Small intestine (tissue), 7 donors: ENCODE results near the gene PRMT7. TPM values are rescaled to one million over a fixed set of nuclear protein-coding genes. Genes with fewer than 3 reads are reported as not detected.

Experiments used
- DNase-seq, 2 donors: peaks; one replicate each; pipeline versions ENCODE4 v3.0.0 to v3.0.0-alpha.2; 2013
- FAIRE-seq: peaks from 2 replicates; lab custom pipeline; 2012; peaks lifted over from hg19 to GRCh38; lab: Jason Lieb, UNC
- H3K27ac ChIP-seq, 3 donors: one replicate each; pipeline ENCODE4 v1.5.1; 2013; ENCODE audit warnings: low read length in 2 of 3, mild to moderate bottlenecking in 2 of 3, control low read depth in 1 of 3, inconsistent platforms in 1 of 3, low read depth in 1 of 3, moderate library complexity in 1 of 3
- H3K27me3 ChIP-seq, 3 donors: one replicate each; pipeline ENCODE4 v1.6.1; 2013; ENCODE audit warnings: low read length in 3 of 3, inconsistent platforms in 1 of 3; ENCODE audit not compliant: control insufficient read depth in 3 of 3, insufficient read depth in 3 of 3
- H3K36me3 ChIP-seq, 3 donors: one replicate each; pipeline ENCODE4 v1.6.1; 2013; ENCODE audit warnings: low read length in 3 of 3, inconsistent platforms in 1 of 3, low read depth in 1 of 3, mild to moderate bottlenecking in 1 of 3, moderate library complexity in 1 of 3; ENCODE audit not compliant: control insufficient read depth in 3 of 3, insufficient read depth in 2 of 3
- H3K4me1 ChIP-seq, 3 donors: one replicate each; pipeline ENCODE4 v1.6.1; 2013; ENCODE audit warnings: low read length in 2 of 3, inconsistent platforms in 1 of 3, low read depth in 1 of 3, mild to moderate bottlenecking in 1 of 3, moderate library complexity in 1 of 3; ENCODE audit not compliant: control insufficient read depth in 3 of 3, insufficient read depth in 2 of 3
- H3K4me3 ChIP-seq, 3 donors: one replicate each; pipeline ENCODE4 v1.5.1; 2013; ENCODE audit warnings: low read length in 3 of 3, control low read depth in 1 of 3, inconsistent platforms in 1 of 3, low read depth in 1 of 3, mild to moderate bottlenecking in 1 of 3, moderate library complexity in 1 of 3
- H3K9me3 ChIP-seq, 2 donors: one replicate each; pipeline ENCODE4 v1.6.1; 2013; ENCODE audit warnings: low read depth in 1 of 2, low read length in 1 of 2; ENCODE audit not compliant: control insufficient read depth in 2 of 2, insufficient read depth in 1 of 2
- WGBS, 3 donors: extraction: QIAGEN DNeasy Blood & Tissue Kit; methylation state at CpG; one replicate each; pipeline ENCODE4 v1.1.7; 2013; 5-methylcytosine and 5-hydroxymethylcytosine counted together
- polyA plus RNA-seq, 4 donors: library from polyadenylated mRNA; stranded (reverse) in 3 of 4; unstranded in 1 of 4; fragments of 200-250 nt in 3 of 4; fragments of 120-200 nt in 1 of 4; gene quantifications; one replicate each; pipeline versions ENCODE4 v1.2.1 to v1.2.3, GENCODE V29; 2013
- donor health status: healthy with polysubstance abuse.
- donor health status: control.
- donor health status: control.
- donor health status: Bipolar disorder and iron deficiency.
- donor health status: healthy.

Gene PRMT7
- polyA plus RNA-seq, 4 donors, result 13.6 to 46.3 (median 20.2) TPM

GRCh38 chr16:68270353-68270752 is 40.5 kb upstream of the PRMT7 start:
- H3K9me3 ChIP-seq, result no peaks in the 10 kb centered on the region
- 0 to 57% (median 5%) methylated on average over 1 of the region's 1 CpG for WGBS, 3 donors
- no peak for FAIRE-seq
- H3K4me1 ChIP-seq, result peaks cover 0 to 42% (median 2%) of the 10 kb centered on the region in 3 donors
- H3K27ac ChIP-seq, result no peak overlapping the region
- DNase-seq, result no peak
- H3K27me3 ChIP-seq, result no peaks in the 10 kb centered on the region
- no peak overlapping the region for H3K4me3 ChIP-seq
- peaks cover 0 to 16% (median 3%) of the 10 kb centered on the region in 3 donors for H3K36me3 ChIP-seq

- Histone ChIP-seq H3K9me3 (no peaks in the 10 kb centered on the region), H3K4me1 (peaks cover 0 to 30% (median under 1%) of the 10 kb centered on the region in 3 donors), H3K27ac (peak overlapping the region in 2 of 3 donors; percentile 6 to 19), H3K27me3 (no peaks in the 10 kb centered on the region), H3K4me3 (no peak overlapping the region), H3K36me3 (peaks cover 0 to 19% (median 3%) of the 10 kb centered on the region in 3 donors)
- peak; percentile 21 to 36 for DNase-seq
- 22 to 69% (median 38%) methylated on average over 4 of the region's 4 CpGs for WGBS, 3 donors
- FAIRE-seq, result no peak
Observed at GRCh38 chr16:68272507-68273209, 38.2 kb upstream of the PRMT7 start.

- DNase-seq (no peak), FAIRE-seq (no peak)
- peaks cover 0 to 19% (median 3%) of the 10 kb centered on the region in 3 donors for H3K36me3 ChIP-seq
- H3K27ac ChIP-seq, result peak overlapping the region in 1 of 3 donors; percentile 6
- H3K9me3 ChIP-seq, result no peaks in the 10 kb centered on the region
- no peak overlapping the region for H3K4me3 ChIP-seq
- peaks cover 0 to 25% (median 0%) of the 10 kb centered on the region in 3 donors for H3K4me1 ChIP-seq
- 93 to 94% (median 93%) methylated on average over 5 of the region's 5 CpGs for WGBS, 3 donors
- H3K27me3 ChIP-seq, result no peaks in the 10 kb centered on the region
Observed at GRCh38 chr16:68273459-68273858, 37.4 kb upstream of the PRMT7 start.

GRCh38 chr16:68273896-68274295 is 36.9 kb upstream of the PRMT7 start:
- H3K36me3 ChIP-seq, result peaks cover 0 to 19% (median 3%) of the 10 kb centered on the region in 3 donors
- peaks cover 0 to 25% (median 0%) of the 10 kb centered on the region in 3 donors for H3K4me1 ChIP-seq
- DNase-seq (no peak), FAIRE-seq (no peak)
- no peaks in the 10 kb centered on the region for H3K9me3 ChIP-seq
- WGBS, 3 donors, result 87 to 95% (median 94%) methylated on average over 8 of the region's 8 CpGs
- H3K27me3 ChIP-seq, result no peaks in the 10 kb centered on the region
- no peak overlapping the region for H3K4me3 ChIP-seq
- H3K27ac ChIP-seq, result no peak overlapping the region

- H3K36me3 ChIP-seq, result peaks cover 0 to 19% (median 3%) of the 10 kb centered on the region in 3 donors
- DNase-seq, result no peak
- peaks cover 0 to 20% (median 0%) of the 10 kb centered on the region in 3 donors for H3K4me1 ChIP-seq
- no peak overlapping the region for H3K4me3 ChIP-seq
- FAIRE-seq, result no peak
- H3K9me3 ChIP-seq, result no peaks in the 10 kb centered on the region
- H3K27ac ChIP-seq, result peak overlapping the region in 1 of 3 donors; percentile 22
- WGBS, 3 donors, result 86 to 93% (median 90%) methylated on average over 4 of the region's 4 CpGs
- no peaks in the 10 kb centered on the region for H3K27me3 ChIP-seq
Observed at GRCh38 chr16:68274441-68274840, 36.4 kb upstream of the PRMT7 start.

- Histone ChIP-seq H3K9me3 (no peaks in the 10 kb centered on the region), H3K27ac (peak overlapping the region in 1 of 3 donors; percentile 85), H3K4me3 (no peak overlapping the region), H3K27me3 (no peaks in the 10 kb centered on the region), H3K4me1 (peaks cover 0 to 15% (median 0%) of the 10 kb centered on the region in 3 donors), H3K36me3 (peaks cover 0 to 19% (median 3%) of the 10 kb centered on the region in 3 donors)
- WGBS, 3 donors, result 55 to 72% (median 61%) methylated on average over 4 of the region's 4 CpGs
- peak in 1 of 2 donors; percentile 35 for DNase-seq
- no peak for FAIRE-seq
Observed at GRCh38 chr16:68275611-68276191, 35.1 kb upstream of the PRMT7 start.

GRCh38 chr16:68276223-68276622 is 34.6 kb upstream of the PRMT7 start:
- Histone ChIP-seq H3K4me3 (no peak overlapping the region), H3K9me3 (no peaks in the 10 kb centered on the region), H3K27me3 (no peaks in the 10 kb centered on the region), H3K4me1 (peaks cover 0 to 15% (median 0%) of the 10 kb centered on the region in 3 donors), H3K36me3 (peaks cover 0 to 20% (median 3%) of the 10 kb centered on the region in 3 donors), H3K27ac (peak overlapping the region in 1 of 3 donors; percentile 68)
- 79 to 85% (median 82%) methylated on average over 3 of the region's 3 CpGs for WGBS, 3 donors
- DNase-seq, result no peak
- no peak for FAIRE-seq

GRCh38 chr16:68279726-68280558 is 30.9 kb upstream of the PRMT7 start:
- no peak for DNase-seq
- 84 to 85% (median 85%) methylated on average over 13 of the region's 13 CpGs for WGBS, 3 donors
- no peak for FAIRE-seq

More at GRCh38 chr16:68279726-68280558, 30.9 kb upstream of the PRMT7 start:
- Histone ChIP-seq H3K27ac (no peak overlapping the region), H3K36me3 (peaks cover 2 to 17% (median 4%) of the 10 kb centered on the region in 3 donors), H3K27me3 (no peaks in the 10 kb centered on the region), H3K4me1 (peaks cover 0 to 4% (median 0%) of the 10 kb centered on the region in 3 donors), H3K4me3 (no peak overlapping the region), H3K9me3 (no peaks in the 10 kb centered on the region)
